ENCODE measurements around the gene TNC. TPM values are rescaled to one million over a fixed set of nuclear protein-coding genes. Genes with fewer than 3 reads are reported as not detected.

Gene TNC
- polyA plus RNA-seq, 1 donor, result 323 TPM

GRCh38 chr9:115050002-115050490 lies 67.9 kb downstream of the TNC start:
- no peak for DNase-seq

GRCh38 chr9:115046824-115047223 lies 71.1 kb downstream of the TNC start:
- DNase-seq, result no peak

- DNase-seq, result no peak
Measured at GRCh38 chr9:115046199-115046598, 71.8 kb downstream of the TNC start.

GRCh38 chr9:115043632-115044031 lies 74.3 kb downstream of the TNC start:
- DNase-seq, result no peak

- no peak for DNase-seq
Measured at GRCh38 chr9:115042781-115043509, 75.0 kb downstream of the TNC start.

GRCh38 chr9:115039516-115040120 lies 78.3 kb downstream of the TNC start:
- DNase-seq, result no peak

GRCh38 chr9:115038178-115038577 lies 79.8 kb downstream of the TNC start:
- DNase-seq, result no peak

- no peak for DNase-seq
Measured at GRCh38 chr9:115036691-115037090, 81.3 kb downstream of the TNC start.

- DNase-seq, result no peak
Measured at GRCh38 chr9:115035841-115036612, 81.9 kb downstream of the TNC start.

- no peak for DNase-seq
Measured at GRCh38 chr9:115034801-115035200, 83.2 kb downstream of the TNC start.

- DNase-seq, result no peak
Measured at GRCh38 chr9:115033800-115034199, 84.2 kb downstream of the TNC start.

- no peak for DNase-seq
Measured at GRCh38 chr9:115032296-115032695, 85.7 kb downstream of the TNC start.

- DNase-seq, result no peak
Measured at GRCh38 chr9:115030006-115030405, 88.0 kb downstream of the TNC start.

- DNase-seq, result no peak
Measured at GRCh38 chr9:115025721-115026120, 92.2 kb downstream of the TNC start.

- DNase-seq, result no peak
Measured at GRCh38 chr9:115024925-115025535, 92.9 kb downstream of the TNC start.

- DNase-seq, result no peak
Measured at GRCh38 chr9:115022760-115023434, 95.1 kb downstream of the TNC start.

- no peak for DNase-seq
Measured at GRCh38 chr9:115018547-115019435, 99.2 kb downstream of the TNC start.

- no peak for DNase-seq
Measured at GRCh38 chr9:115016344-115016743, 101.6 kb downstream of the TNC start.

GRCh38 chr9:115015018-115015635 lies 102.8 kb downstream of the TNC start:
- DNase-seq, result peak; percentile 28

- no peak for DNase-seq
Measured at GRCh38 chr9:115014438-115014837, 103.5 kb downstream of the TNC start.

Data from left kidney (tissue), 2 donors.